DMS 273 (cell line): ENCODE measurements around the gene AOAH.
A peak's percentile ranks its signal among the peaks of the same experiment; 100 is the strongest.
"Not testable (repeated sequence)": the region's sequence is repeated elsewhere in the genome, so short reads cannot be mapped to it uniquely, and the experiment has no call there.

Experiments used
- DNase-seq: peaks from one replicate; lab custom pipeline; 2025; ENCODE audit not compliant: unreplicated experiment; lab: John Stamatoyannopoulos, UW

AOAH gene

DNA sequence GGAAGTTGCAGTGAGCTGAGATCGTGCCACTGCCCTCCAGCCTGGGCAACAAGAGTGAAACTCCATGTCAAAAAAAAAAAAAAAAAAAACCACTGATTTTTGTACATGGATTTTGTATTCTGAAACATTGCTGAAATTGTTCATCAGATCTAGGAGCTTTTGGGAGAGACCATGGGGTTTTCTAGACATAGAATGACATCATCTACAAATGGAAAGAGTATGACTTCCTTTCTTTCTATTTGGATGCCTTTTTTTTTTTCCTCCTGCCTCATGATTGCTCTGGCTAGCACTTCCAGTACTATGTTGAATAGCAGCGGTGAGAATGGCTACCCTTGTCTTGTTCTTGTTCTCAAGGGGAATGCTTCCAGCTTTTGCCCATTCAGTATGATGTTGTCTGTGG is 245.5 kb downstream of the AOAH start:
- DNase-seq: no peak

DNA sequence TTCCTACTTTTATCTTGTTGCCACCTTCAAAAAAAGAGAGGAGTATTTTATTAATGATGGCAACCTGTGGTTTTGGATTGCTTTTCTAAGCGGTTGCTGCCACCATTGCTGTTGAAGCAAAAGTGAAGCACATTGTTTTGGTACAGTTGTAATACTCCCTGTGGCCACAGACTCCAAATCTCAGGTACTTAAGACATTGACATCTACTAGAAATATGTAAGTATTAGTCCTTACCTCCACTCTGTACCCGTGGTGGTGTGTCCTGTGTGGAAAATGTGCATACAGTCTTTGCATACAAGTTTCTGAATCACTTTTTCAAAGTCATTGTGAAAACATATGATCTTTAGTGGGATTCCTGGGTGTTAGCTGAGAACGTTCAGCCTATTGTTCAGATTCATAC is 248.9 kb downstream of the AOAH start:
- peak; percentile 22 for DNase-seq

- no peak for DNase-seq
These were observed 249.3 kb downstream of the AOAH start for GRCh38 chr7:36475011-36475342.

- no peak for DNase-seq
These were observed 249.8 kb downstream of the AOAH start for GRCh38 chr7:36474283-36475010.

DNA sequence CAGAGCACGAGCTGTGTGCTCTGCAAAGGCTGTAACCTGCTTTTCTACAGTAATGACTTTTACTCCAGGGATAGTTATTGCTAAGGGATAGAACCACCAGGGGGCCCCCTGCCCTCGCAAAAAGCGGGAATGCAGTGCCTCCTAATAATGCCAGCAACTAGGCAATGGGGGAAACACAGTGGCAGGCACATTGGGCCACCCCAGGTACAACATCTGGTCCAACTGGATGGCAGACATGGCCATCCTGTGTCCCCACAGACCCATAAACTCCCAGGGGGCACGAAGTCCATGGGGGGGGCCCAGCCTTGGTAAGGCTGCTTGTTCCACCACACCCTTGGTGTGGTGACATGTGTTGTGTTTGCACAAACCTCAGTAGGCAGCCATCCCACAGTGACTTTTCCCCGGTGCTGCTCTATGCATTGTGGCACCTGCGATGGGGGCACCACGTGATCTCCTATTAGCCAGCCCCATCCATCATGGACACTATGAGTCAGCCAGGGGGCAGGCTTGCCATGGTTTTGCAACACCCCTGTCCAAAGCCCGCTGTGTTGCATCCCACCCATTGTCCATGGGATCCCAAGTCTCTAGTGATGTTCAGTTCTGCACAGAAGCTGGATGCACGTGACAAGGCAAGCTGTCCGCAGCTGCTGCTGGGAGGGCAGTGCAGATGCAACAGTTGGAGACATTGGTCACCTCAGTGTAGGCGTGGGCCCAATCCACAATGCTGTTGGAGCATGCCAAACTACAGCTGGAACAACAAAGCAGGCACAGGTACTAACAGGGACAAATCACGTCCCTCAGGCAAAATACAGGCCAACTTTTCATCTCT is 250.6 kb downstream of the AOAH start:
- DNase-seq: peak; percentile 83

DNA sequence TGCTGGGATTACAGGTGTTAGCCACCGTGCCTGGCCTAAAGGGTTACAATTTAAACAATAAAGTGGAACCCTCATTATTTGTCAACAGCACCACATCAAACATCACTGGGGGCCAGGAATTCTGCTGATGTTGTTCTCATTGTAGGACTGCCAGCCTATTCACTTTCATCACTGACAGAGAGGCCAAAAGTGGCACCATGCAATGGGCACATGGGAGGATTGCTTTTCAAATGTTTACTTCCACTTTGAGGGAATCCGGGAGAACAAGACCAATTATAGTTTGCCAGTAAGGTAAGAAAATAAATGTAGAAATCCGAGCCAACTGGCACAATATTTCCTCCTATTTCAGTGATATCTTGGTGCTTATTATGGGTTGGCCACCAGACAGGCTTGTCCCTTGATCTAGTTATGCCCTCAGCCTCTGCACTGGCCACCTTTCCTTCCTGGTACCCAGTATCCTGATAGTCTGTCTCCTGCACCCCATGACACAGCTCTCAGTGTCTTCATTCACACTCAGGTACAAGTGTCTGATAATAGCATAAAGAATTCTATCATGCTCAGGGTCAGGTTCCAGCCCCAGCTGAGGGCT is 252.1 kb downstream of the AOAH start:
- DNase-seq: no peak

DNA sequence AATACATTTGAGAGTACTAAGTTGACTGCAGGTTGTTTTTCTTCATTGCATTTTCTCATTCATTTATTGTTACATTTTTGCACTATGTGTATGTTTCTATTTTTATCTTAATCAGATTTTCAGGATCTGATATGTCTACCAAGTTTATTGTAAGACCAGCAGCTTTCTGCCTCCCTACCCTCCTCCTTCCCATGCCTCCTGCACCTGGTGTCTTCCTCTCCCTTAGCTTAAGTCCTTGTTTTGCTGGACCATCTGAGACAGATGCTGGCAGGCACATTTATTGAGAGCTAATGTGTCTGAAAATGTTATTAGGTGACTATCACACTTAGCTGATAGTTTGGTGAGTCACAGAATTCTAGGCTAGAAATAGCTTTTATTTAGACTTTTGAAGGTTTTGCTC is 255.1 kb downstream of the AOAH start:
- DNase-seq: peak; percentile 13

DNA sequence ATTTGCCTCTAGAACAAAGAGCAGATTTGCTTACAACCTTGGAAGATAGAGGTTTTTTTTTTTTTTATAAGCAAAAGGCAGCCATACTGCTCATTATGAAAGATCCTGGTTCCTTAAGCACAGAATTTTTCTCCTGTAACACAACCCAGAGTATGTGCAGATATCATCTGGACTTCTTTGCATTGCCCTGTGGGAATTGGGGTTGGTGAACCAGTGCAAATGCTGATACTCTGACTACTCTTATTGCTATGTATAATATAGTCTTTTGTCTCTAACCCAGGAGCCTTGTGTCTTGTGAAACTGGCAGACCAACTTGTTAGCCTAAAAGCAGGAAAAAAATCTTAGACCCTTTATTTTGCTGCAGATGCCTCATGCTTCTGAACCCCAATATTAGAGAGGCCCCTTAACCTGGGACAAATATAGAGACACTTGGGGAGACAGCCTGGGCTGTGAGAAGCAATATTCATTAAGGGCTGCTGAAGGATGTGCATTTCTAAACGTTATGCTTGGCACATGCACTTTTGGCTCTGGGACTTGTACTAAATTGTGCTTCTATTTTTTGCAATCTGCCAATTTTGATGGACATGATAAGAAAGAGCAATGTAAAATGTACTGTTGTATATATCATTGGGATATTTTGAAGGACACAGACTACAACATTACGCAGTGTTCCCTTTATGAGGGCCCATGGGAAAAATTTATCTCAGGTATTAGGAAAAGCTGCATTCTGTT is 255.8 kb downstream of the AOAH start:
- DNase-seq: no peak

GRCh38 chr7:36466001-36466400 is 258.3 kb downstream of the AOAH start:
- DNase-seq: not testable (repeated sequence)

DNA sequence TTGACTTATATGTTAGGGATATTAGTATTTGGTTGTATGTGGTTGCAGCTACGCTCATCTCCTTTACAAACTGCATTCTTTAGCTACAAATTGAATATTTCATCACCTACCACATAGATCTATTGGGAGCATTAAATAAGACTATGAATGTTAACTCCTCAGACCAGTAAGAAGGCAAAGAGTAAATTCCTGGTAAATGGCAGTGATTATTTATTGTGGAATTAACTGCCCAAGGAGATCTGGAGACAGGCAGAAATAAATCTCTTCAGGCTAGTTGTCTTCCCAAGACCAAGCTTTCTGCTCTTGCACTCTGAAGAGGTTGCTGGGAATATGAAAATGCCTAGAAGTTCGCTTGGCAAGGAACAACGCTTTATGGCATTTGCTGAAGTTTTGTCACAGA is 260.0 kb downstream of the AOAH start:
- no peak for DNase-seq
